ENCODE results near the gene LSM3.

LSM3 gene

GRCh38 chr3:14158370-14158769, 20.2 kb upstream of the LSM3 start:
- Mint-ChIP-seq H3K4me3 (no peak overlapping the region), H3K9me3 (peaks cover 21% of the 10 kb centered on the region), H3K27me3 (ENCODE audit: low read depth) (no peaks in the 10 kb centered on the region), H3K4me1 (ENCODE audit: low read depth) (no peaks in the 10 kb centered on the region), H3K27ac (no peak overlapping the region), H3K36me3 (ENCODE audit: low read depth) (peaks cover 64% of the 10 kb centered on the region)
- DNase-seq (ENCODE audit: low spot score): no peak

- Mint-ChIP-seq H3K9me3 (peaks cover 23% of the 10 kb centered on the region), H3K4me1 (ENCODE audit: low read depth) (no peaks in the 10 kb centered on the region), H3K27ac (no peak overlapping the region), H3K27me3 (ENCODE audit: low read depth) (no peaks in the 10 kb centered on the region), H3K36me3 (ENCODE audit: low read depth) (peaks cover 73% of the 10 kb centered on the region), H3K4me3 (no peak overlapping the region)
- DNase-seq (ENCODE audit: low spot score): no peak
These were observed 19.2 kb upstream of the LSM3 start for GRCh38 chr3:14159426-14159825.

- Mint-ChIP-seq H3K4me3 (no peak overlapping the region), H3K27ac (no peak overlapping the region), H3K4me1 (ENCODE audit: low read depth) (no peaks in the 10 kb centered on the region), H3K9me3 (peaks cover 23% of the 10 kb centered on the region), H3K27me3 (ENCODE audit: low read depth) (no peaks in the 10 kb centered on the region), H3K36me3 (ENCODE audit: low read depth) (peaks cover 80% of the 10 kb centered on the region)
- no peak for DNase-seq (ENCODE audit: low spot score)
These were observed 17.3 kb upstream of the LSM3 start for GRCh38 chr3:14161282-14161681.

- DNase-seq (ENCODE audit: low spot score): no peak
- H3K4me3 Mint-ChIP-seq: no peak overlapping the region
- H3K9me3 Mint-ChIP-seq: peaks cover 23% of the 10 kb centered on the region
- H3K36me3 Mint-ChIP-seq (ENCODE audit: low read depth): peaks cover 86% of the 10 kb centered on the region
- H3K27ac Mint-ChIP-seq: no peak overlapping the region
- no peaks in the 10 kb centered on the region for H3K4me1 Mint-ChIP-seq (ENCODE audit: low read depth)
- no peaks in the 10 kb centered on the region for H3K27me3 Mint-ChIP-seq (ENCODE audit: low read depth)
These were observed 16.4 kb upstream of the LSM3 start for GRCh38 chr3:14162178-14162577.

GRCh38 chr3:14166877-14167603, 11.6 kb upstream of the LSM3 start:
- Mint-ChIP-seq H3K27ac (no peak overlapping the region), H3K4me3 (no peak overlapping the region), H3K27me3 (ENCODE audit: low read depth) (no peaks in the 10 kb centered on the region), H3K4me1 (ENCODE audit: low read depth) (peaks cover 6% of the 10 kb centered on the region), H3K9me3 (peaks cover 9% of the 10 kb centered on the region), H3K36me3 (ENCODE audit: low read depth) (peaks cover 82% of the 10 kb centered on the region)
- no peak for DNase-seq (ENCODE audit: low spot score)

GRCh38 chr3:14169435-14169834, 9.2 kb upstream of the LSM3 start:
- Mint-ChIP-seq H3K36me3 (ENCODE audit: low read depth) (peaks cover 66% of the 10 kb centered on the region), H3K9me3 (no peaks in the 10 kb centered on the region), H3K4me1 (ENCODE audit: low read depth) (peaks cover 13% of the 10 kb centered on the region), H3K27me3 (ENCODE audit: low read depth) (no peaks in the 10 kb centered on the region), H3K27ac (no peak overlapping the region), H3K4me3 (no peak overlapping the region)
- DNase-seq (ENCODE audit: low spot score): no peak

GRCh38 chr3:14169871-14170270, 8.7 kb upstream of the LSM3 start:
- no peak for DNase-seq (ENCODE audit: low spot score)
- Mint-ChIP-seq H3K27ac (no peak overlapping the region), H3K4me3 (no peak overlapping the region), H3K4me1 (ENCODE audit: low read depth) (peaks cover 15% of the 10 kb centered on the region), H3K9me3 (no peaks in the 10 kb centered on the region), H3K36me3 (ENCODE audit: low read depth) (peaks cover 61% of the 10 kb centered on the region), H3K27me3 (ENCODE audit: low read depth) (no peaks in the 10 kb centered on the region)

- H3K4me1 Mint-ChIP-seq (ENCODE audit: low read depth): peaks cover 23% of the 10 kb centered on the region
- DNase-seq (ENCODE audit: low spot score): no peak
- H3K36me3 Mint-ChIP-seq (ENCODE audit: low read depth): peaks cover 55% of the 10 kb centered on the region
- H3K9me3 Mint-ChIP-seq: no peaks in the 10 kb centered on the region
- H3K27ac Mint-ChIP-seq: no peak overlapping the region
- H3K27me3 Mint-ChIP-seq (ENCODE audit: low read depth): no peaks in the 10 kb centered on the region
- H3K4me3 Mint-ChIP-seq: no peak overlapping the region
These were observed 8.0 kb upstream of the LSM3 start for GRCh38 chr3:14170531-14171159.

GRCh38 chr3:14172496-14172895, 6.1 kb upstream of the LSM3 start:
- Mint-ChIP-seq H3K9me3 (no peaks in the 10 kb centered on the region), H3K36me3 (ENCODE audit: low read depth) (peaks cover 40% of the 10 kb centered on the region), H3K27me3 (ENCODE audit: low read depth) (no peaks in the 10 kb centered on the region), H3K27ac (no peak overlapping the region), H3K4me3 (no peak overlapping the region), H3K4me1 (ENCODE audit: low read depth) (peaks cover 37% of the 10 kb centered on the region)
- DNase-seq (ENCODE audit: low spot score): no peak

GRCh38 chr3:14174483-14174882, 4.1 kb upstream of the LSM3 start:
- Mint-ChIP-seq H3K27ac (no peak overlapping the region), H3K9me3 (no peaks in the 10 kb centered on the region), H3K27me3 (ENCODE audit: low read depth) (no peaks in the 10 kb centered on the region), H3K36me3 (ENCODE audit: low read depth) (peaks cover 36% of the 10 kb centered on the region), H3K4me1 (ENCODE audit: low read depth) (peaks cover 45% of the 10 kb centered on the region), H3K4me3 (peak overlapping the region; percentile 65)
- no peak for DNase-seq (ENCODE audit: low spot score)

GRCh38 chr3:14175383-14176037, 3.1 kb upstream of the LSM3 start:
- no peaks in the 10 kb centered on the region for H3K27me3 Mint-ChIP-seq (ENCODE audit: low read depth)
- H3K9me3 Mint-ChIP-seq: no peaks in the 10 kb centered on the region
- peak; percentile 67 for DNase-seq (ENCODE audit: low spot score)
- peaks cover 25% of the 10 kb centered on the region for H3K36me3 Mint-ChIP-seq (ENCODE audit: low read depth)
- peaks cover 48% of the 10 kb centered on the region for H3K4me1 Mint-ChIP-seq (ENCODE audit: low read depth)
- H3K4me3 Mint-ChIP-seq: peak overlapping the region; percentile 65
- H3K27ac Mint-ChIP-seq: peak overlapping the region; percentile 60

GRCh38 chr3:14177580-14178246, 904 bp upstream of the LSM3 start:
- peaks cover 49% of the 10 kb centered on the region for H3K4me1 Mint-ChIP-seq (ENCODE audit: low read depth)
- no peaks in the 10 kb centered on the region for H3K27me3 Mint-ChIP-seq (ENCODE audit: low read depth)
- peak overlapping the region; percentile 95 for H3K4me3 Mint-ChIP-seq
- H3K27ac Mint-ChIP-seq: peak overlapping the region; percentile 100
- peaks cover 22% of the 10 kb centered on the region for H3K36me3 Mint-ChIP-seq (ENCODE audit: low read depth)
- H3K9me3 Mint-ChIP-seq: no peaks in the 10 kb centered on the region
- DNase-seq (ENCODE audit: low spot score): no peak

- H3K4me1 Mint-ChIP-seq (ENCODE audit: low read depth): peaks cover 50% of the 10 kb centered on the region
- no peaks in the 10 kb centered on the region for H3K9me3 Mint-ChIP-seq
These were observed 473 bp downstream of the LSM3 start for GRCh38 chr3:14179114-14179465.

GRCh38 chr3:14179795-14180194, 1.2 kb downstream of the LSM3 start:
- Mint-ChIP-seq H3K4me1 (ENCODE audit: low read depth) (peaks cover 46% of the 10 kb centered on the region), H3K27ac (peak overlapping the region; percentile 100), H3K27me3 (ENCODE audit: low read depth) (no peaks in the 10 kb centered on the region), H3K36me3 (ENCODE audit: low read depth) (peaks cover 33% of the 10 kb centered on the region), H3K9me3 (no peaks in the 10 kb centered on the region), H3K4me3 (peak overlapping the region; percentile 95)
- no peak for DNase-seq (ENCODE audit: low spot score)

More at GRCh38 chr3:14179114-14179465, 473 bp downstream of the LSM3 start:
- H3K27me3 Mint-ChIP-seq (ENCODE audit: low read depth): no peaks in the 10 kb centered on the region
- H3K27ac Mint-ChIP-seq: peak overlapping the region; percentile 100
- DNase-seq (ENCODE audit: low spot score): no peak
- H3K36me3 Mint-ChIP-seq (ENCODE audit: low read depth): peaks cover 32% of the 10 kb centered on the region
- H3K4me3 Mint-ChIP-seq: peak overlapping the region; percentile 95
